ENCODE results near the gene TCF4.

The TCF4 gene

DNA sequence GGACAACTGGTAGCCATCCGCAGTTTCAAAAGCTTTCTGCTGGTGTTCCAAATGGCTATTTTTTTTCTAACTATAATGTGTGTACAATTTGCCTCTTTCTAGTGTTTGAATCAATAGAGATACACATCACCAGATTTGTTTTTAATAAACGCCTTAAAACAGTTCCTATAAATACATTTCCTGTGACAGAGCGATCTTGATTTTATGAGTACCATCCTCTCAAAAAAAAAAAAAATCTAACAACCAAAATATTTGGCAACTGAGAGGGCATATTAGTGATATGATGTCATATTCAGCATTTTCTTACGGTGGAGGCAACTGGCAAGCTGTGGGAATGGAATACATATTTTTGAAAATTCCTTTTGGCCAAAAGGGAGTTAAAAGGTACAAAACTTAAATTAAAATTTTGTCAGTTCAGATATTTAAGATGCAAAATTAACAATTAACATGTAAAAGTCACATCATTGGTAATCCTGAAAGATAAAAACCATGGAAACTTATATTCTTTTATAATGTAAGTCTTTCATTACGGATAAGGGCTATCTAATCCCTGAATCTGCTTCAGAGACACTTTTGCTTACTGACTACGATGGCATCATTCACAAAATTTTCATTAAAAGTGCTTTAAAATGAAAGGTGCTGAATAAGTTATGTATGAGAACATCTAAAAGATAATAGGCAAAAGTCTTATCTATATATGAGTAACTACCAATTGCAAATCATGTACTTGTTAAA is 268.4 kb downstream of the TCF4 start:
- no peak for FAIRE-seq
- TF ChIP-seq POLR2AphosphoS5 (IDR thresholded peaks at IDR 0.05; ENCODE audit: low read depth, low read length) (no peak), SPI1 (IDR thresholded peaks at IDR 0.05; ENCODE audit: low read depth, low read length) (no peak), POU2F2 (IDR thresholded peaks at IDR 0.05; ENCODE audit: low read depth, low read length) (no peak), PAX5 (IDR thresholded peaks at IDR 0.05; ENCODE audit: insufficient read depth, low read length, severe bottlenecking) (no peak), TAF1 (IDR thresholded peaks at IDR 0.05; ENCODE audit: low read depth, low read length) (no peak), POLR2A (IDR thresholded peaks at IDR 0.05; ENCODE audit: low read depth, low read length) (no peak)
- no peak for DNase-seq (ENCODE audit: insufficient read length, low spot score)

DNA sequence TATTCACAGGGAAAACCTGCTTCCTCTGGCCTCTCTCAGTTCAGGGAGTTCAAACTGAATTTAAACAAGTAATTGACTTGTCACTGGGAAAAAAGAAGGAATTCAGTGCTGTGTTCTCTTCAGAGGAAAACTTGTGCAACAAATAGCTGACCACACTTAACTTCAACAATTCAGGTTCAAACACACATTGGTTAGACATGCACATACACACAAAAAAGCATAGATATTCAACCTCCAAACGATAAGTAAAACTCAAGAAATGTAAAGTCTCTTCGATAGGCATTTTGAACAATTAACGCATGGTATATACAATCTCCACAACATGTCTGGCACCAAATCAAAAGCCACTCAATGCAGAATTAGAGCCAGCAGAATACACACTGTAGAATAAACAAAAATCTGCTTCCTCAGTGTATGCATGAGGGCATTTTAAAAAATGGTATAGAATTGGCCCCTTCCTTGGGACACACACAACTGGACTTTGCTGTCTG is 269.0 kb downstream of the TCF4 start:
- FAIRE-seq (peak; percentile 56), DNase-seq (ENCODE audit: insufficient read length, low spot score) (no peak)
- TF ChIP-seq PAX5 (IDR thresholded peaks at IDR 0.05; ENCODE audit: insufficient read depth, low read length, severe bottlenecking): no peak
- no peak for TF ChIP-seq POLR2AphosphoS5 (IDR thresholded peaks at IDR 0.05; ENCODE audit: low read depth, low read length)
- TF ChIP-seq SPI1 (IDR thresholded peaks at IDR 0.05; ENCODE audit: low read depth, low read length): no peak
- TF ChIP-seq TAF1 (IDR thresholded peaks at IDR 0.05; ENCODE audit: low read depth, low read length): no peak
- no peak for TF ChIP-seq POLR2A (IDR thresholded peaks at IDR 0.05; ENCODE audit: low read depth, low read length)
- no peak for TF ChIP-seq POU2F2 (IDR thresholded peaks at IDR 0.05; ENCODE audit: low read depth, low read length)

DNA sequence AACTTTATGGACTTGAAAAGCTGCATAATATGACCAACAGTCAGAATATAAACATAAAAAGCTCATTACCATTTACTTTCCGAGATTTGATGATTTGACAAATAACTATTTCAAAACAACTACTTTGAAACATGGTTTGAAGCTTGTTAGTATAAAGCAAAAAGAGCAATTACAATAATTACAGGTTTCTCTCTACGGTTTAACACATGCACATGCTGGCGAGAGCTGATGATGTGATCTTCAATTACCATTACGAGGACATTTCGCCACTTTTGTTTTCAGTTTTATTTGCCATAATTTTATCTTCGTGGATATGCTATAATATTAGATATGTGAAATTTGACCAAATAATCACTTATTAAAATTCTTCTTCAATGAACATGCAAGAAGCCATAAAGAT is 270.1 kb downstream of the TCF4 start:
- DNase-seq (ENCODE audit: insufficient read length, low spot score) (no peak), FAIRE-seq (peak; percentile 57)
- TF ChIP-seq POU2F2 (IDR thresholded peaks at IDR 0.05; ENCODE audit: low read depth, low read length) (no peak), POLR2A (IDR thresholded peaks at IDR 0.05; ENCODE audit: low read depth, low read length) (no peak), POLR2AphosphoS5 (IDR thresholded peaks at IDR 0.05; ENCODE audit: low read depth, low read length) (no peak), PAX5 (IDR thresholded peaks at IDR 0.05; ENCODE audit: insufficient read depth, low read length, severe bottlenecking) (no peak), SPI1 (IDR thresholded peaks at IDR 0.05; ENCODE audit: low read depth, low read length) (no peak), TAF1 (IDR thresholded peaks at IDR 0.05; ENCODE audit: low read depth, low read length) (no peak)

DNA sequence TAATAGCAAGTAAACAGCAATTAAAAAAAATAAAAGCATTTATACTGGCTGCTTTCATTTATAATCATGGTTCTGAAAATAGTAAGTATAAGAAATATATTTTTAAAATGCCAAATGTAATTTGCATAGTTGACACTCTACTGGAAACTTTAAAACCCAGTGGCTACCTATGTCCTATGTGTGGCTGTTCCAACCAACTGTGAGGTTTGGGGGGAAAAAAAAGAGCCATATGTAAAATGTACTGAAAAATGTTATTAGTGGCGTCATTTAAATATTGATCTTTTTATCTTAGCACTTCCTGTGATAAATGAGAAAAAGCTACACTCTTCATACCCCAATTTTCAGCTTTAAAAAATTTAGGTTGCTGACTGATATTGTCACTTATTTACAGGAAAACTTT is 270.7 kb downstream of the TCF4 start:
- FAIRE-seq (no peak), DNase-seq (ENCODE audit: insufficient read length, low spot score) (no peak)
- TF ChIP-seq POLR2AphosphoS5 (IDR thresholded peaks at IDR 0.05; ENCODE audit: low read depth, low read length) (no peak), SPI1 (IDR thresholded peaks at IDR 0.05; ENCODE audit: low read depth, low read length) (no peak), TAF1 (IDR thresholded peaks at IDR 0.05; ENCODE audit: low read depth, low read length) (no peak), PAX5 (IDR thresholded peaks at IDR 0.05; ENCODE audit: insufficient read depth, low read length, severe bottlenecking) (no peak), POLR2A (IDR thresholded peaks at IDR 0.05; ENCODE audit: low read depth, low read length) (no peak), POU2F2 (IDR thresholded peaks at IDR 0.05; ENCODE audit: low read depth, low read length) (no peak)

DNA sequence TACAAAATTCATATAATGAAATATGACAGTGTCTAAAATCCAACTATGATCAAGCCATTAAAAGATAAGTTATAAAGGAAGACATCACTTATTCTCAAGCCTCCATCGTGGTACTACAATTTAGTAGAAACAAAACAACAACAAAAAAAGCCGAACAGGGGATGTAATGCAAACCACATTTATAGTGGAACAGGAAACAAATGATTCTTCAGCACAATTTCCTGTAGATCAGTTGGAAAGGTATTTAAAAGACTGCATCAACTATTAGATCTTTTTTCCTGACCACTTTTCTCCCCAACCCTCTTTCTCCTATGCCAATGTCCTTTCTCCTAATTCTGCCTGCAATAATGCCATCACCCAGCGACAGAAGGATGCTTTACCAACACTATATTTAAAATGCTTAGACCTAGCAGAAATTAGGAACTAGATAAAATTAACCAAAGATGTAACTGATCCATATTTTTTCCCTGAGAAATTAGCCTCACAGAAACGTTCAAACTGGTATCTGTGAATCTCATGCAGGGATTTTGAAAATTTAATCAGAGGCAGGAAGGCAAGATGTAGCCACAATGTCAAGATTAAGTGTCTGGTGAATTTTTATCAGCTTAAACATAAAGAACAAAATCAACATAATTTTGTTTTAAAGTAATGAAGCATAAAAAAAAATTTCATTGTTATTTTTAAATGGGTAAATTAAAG is 271.4 kb downstream of the TCF4 start:
- FAIRE-seq (no peak), DNase-seq (ENCODE audit: insufficient read length, low spot score) (no peak)
- TF ChIP-seq SPI1 (IDR thresholded peaks at IDR 0.05; ENCODE audit: low read depth, low read length): no peak
- TF ChIP-seq POU2F2 (IDR thresholded peaks at IDR 0.05; ENCODE audit: low read depth, low read length): no peak
- no peak for TF ChIP-seq POLR2AphosphoS5 (IDR thresholded peaks at IDR 0.05; ENCODE audit: low read depth, low read length)
- no peak for TF ChIP-seq POLR2A (IDR thresholded peaks at IDR 0.05; ENCODE audit: low read depth, low read length)
- no peak for TF ChIP-seq TAF1 (IDR thresholded peaks at IDR 0.05; ENCODE audit: low read depth, low read length)
- TF ChIP-seq PAX5 (IDR thresholded peaks at IDR 0.05; ENCODE audit: insufficient read depth, low read length, severe bottlenecking): no peak

DNA sequence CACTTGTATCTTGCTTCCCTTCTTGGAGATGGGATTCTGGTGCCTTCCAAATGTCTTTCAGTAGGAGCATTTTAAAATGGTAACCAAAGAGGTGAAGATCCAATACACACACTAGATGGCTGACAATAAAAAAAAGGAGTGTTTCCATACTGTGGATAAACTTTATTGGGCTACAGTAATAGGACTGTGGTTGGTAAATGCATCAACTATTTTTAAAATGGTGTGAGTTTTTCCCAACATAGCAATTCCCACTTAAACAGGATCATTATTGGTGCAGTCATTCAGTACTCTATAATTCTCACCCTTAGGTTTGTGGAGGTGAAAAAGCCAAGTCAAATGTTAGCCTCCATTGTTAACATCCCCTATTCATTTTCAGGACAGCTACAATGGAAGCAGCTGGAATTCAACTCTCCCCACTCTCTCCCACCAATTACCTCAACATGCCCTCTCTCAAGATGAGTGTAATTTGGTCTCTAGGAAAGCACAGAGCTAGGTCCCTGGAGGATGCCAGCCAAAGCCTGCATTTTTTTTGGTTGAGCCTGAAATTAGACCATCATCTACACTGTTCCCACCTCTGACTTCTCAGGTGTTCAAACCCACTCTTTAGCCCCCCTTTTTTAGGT is 273.3 kb downstream of the TCF4 start:
- FAIRE-seq (peak; percentile 69), DNase-seq (ENCODE audit: insufficient read length, low spot score) (no peak)
- no peak for TF ChIP-seq TAF1 (IDR thresholded peaks at IDR 0.05; ENCODE audit: low read depth, low read length)
- no peak for TF ChIP-seq POLR2AphosphoS5 (IDR thresholded peaks at IDR 0.05; ENCODE audit: low read depth, low read length)
- TF ChIP-seq POLR2A (IDR thresholded peaks at IDR 0.05; ENCODE audit: low read depth, low read length): no peak
- no peak for TF ChIP-seq POU2F2 (IDR thresholded peaks at IDR 0.05; ENCODE audit: low read depth, low read length)
- no peak for TF ChIP-seq PAX5 (IDR thresholded peaks at IDR 0.05; ENCODE audit: insufficient read depth, low read length, severe bottlenecking)
- TF ChIP-seq SPI1 (IDR thresholded peaks at IDR 0.05; ENCODE audit: low read depth, low read length): no peak

DNA sequence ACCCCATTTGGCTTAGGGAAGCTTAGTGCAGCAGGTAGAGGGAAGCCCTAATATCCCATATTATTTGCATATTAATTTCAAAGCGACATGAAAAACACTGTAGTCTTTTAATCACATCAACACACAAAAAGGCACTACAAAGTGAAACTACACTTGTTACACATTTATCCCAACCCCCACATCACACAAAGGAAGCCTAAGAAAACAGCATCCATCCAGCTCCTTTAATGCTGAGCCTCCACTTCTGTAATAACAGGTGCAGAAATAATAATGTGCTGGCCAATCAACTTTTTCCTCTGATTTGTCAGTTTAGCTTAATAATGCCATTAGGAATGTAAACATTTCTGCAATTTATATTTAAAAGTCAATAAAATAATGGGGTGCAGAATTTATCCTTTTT is 274.0 kb downstream of the TCF4 start:
- FAIRE-seq (no peak), DNase-seq (ENCODE audit: insufficient read length, low spot score) (no peak)
- TF ChIP-seq POLR2AphosphoS5 (IDR thresholded peaks at IDR 0.05; ENCODE audit: low read depth, low read length): no peak
- TF ChIP-seq PAX5 (IDR thresholded peaks at IDR 0.05; ENCODE audit: insufficient read depth, low read length, severe bottlenecking): no peak
- TF ChIP-seq TAF1 (IDR thresholded peaks at IDR 0.05; ENCODE audit: low read depth, low read length): no peak
- TF ChIP-seq POU2F2 (IDR thresholded peaks at IDR 0.05; ENCODE audit: low read depth, low read length): no peak

DNA sequence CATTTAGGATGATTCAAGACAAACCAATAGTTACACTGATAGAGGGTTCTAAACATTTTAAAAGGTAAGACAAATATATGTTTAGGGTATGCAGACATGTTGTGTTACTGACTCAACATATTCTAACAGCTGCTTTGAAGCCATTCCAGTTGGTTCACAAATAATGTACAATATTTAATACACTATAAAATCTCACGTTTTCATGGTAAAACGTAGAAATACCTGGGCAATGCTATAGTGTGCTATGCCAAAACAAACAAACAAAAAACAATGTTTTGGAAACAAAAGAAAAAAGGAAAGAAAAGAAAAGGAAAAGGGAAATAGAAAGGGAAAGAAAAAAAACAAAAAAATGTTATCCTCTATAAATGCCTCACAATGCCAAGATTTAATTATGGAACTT is 277.1 kb downstream of the TCF4 start:
- peak; percentile 43 for FAIRE-seq
- DNase-seq (ENCODE audit: insufficient read length, low spot score): no peak

More for the DNA sequence above, 277.1 kb downstream of the TCF4 start:
- TF ChIP-seq PAX5 (IDR thresholded peaks at IDR 0.05; ENCODE audit: insufficient read depth, low read length, severe bottlenecking) (no peak), POLR2A (IDR thresholded peaks at IDR 0.05; ENCODE audit: low read depth, low read length) (no peak), TAF1 (IDR thresholded peaks at IDR 0.05; ENCODE audit: low read depth, low read length) (no peak), POLR2AphosphoS5 (IDR thresholded peaks at IDR 0.05; ENCODE audit: low read depth, low read length) (no peak), POU2F2 (IDR thresholded peaks at IDR 0.05; ENCODE audit: low read depth, low read length) (no peak), SPI1 (IDR thresholded peaks at IDR 0.05; ENCODE audit: low read depth, low read length) (no peak)
